GM12892 (cell line): ENCODE results near the gene SEMA6B.
"Not testable (repeated sequence)": the region's sequence is repeated elsewhere in the genome, so short reads cannot be mapped to it uniquely, and the experiment has no call there.

Source experiments
- DNase-seq: peaks from one replicate; pipeline ENCODE4 v3.0.0; 2011; ENCODE audit not compliant: insufficient read length
- FAIRE-seq: peaks from 2 replicates; lab custom pipeline; 2011; peaks lifted over from hg19 to GRCh38; lab: Jason Lieb, UNC
- POLR2A ChIP-seq: IDR thresholded peaks from 2 replicates; pipeline ENCODE4 v1.6.1; 2011; ENCODE audit warnings: low read depth, low read length, control low read depth
- POLR2AphosphoS5 ChIP-seq: IDR thresholded peaks from 2 replicates; pipeline ENCODE4 v1.6.1; 2011; ENCODE audit warnings: low read depth, low read length, control low read depth
- TAF1 ChIP-seq: IDR thresholded peaks from 2 replicates; pipeline ENCODE4 v1.6.1; 2011; ENCODE audit warnings: low read depth, mild to moderate bottlenecking, control low read depth, low read length, borderline replicate concordance

The SEMA6B gene

GRCh38 chr19:4577020-4577782 lies 17.7 kb upstream of the SEMA6B start:
- DNase-seq (no peak), FAIRE-seq (no peak)

GRCh38 chr19:4576016-4576933 lies 16.8 kb upstream of the SEMA6B start:
- FAIRE-seq, result peak; percentile 78
- TF ChIP-seq TAF1 (no peak), POLR2AphosphoS5 (no peak), POLR2A (no peak)
- peak; percentile 74 for DNase-seq

More at GRCh38 chr19:4577020-4577782, 17.7 kb upstream of the SEMA6B start:
- TF ChIP-seq POLR2AphosphoS5, result no peak
- TF ChIP-seq TAF1, result no peak
- TF ChIP-seq POLR2A, result no peak

GRCh38 chr19:4575267-4576015 lies 16.0 kb upstream of the SEMA6B start:
- TF ChIP-seq POLR2AphosphoS5 (no peak), POLR2A (no peak), TAF1 (no peak)
- DNase-seq (no peak), FAIRE-seq (no peak)

- FAIRE-seq (peak; percentile 44), DNase-seq (no peak)
- no peak for TF ChIP-seq TAF1
- no peak for TF ChIP-seq POLR2A
- no peak for TF ChIP-seq POLR2AphosphoS5
These were observed 14.2 kb upstream of the SEMA6B start for GRCh38 chr19:4573682-4574081.

- DNase-seq (no peak), FAIRE-seq (no peak)
These were observed 11.9 kb upstream of the SEMA6B start for GRCh38 chr19:4571305-4571917.

GRCh38 chr19:4570916-4571304 lies 11.4 kb upstream of the SEMA6B start:
- FAIRE-seq, result no peak
- no peak for TF ChIP-seq POLR2A
- no peak for TF ChIP-seq TAF1
- no peak for TF ChIP-seq POLR2AphosphoS5
- no peak for DNase-seq

More at GRCh38 chr19:4571305-4571917, 11.9 kb upstream of the SEMA6B start:
- TF ChIP-seq POLR2A, result no peak
- TF ChIP-seq POLR2AphosphoS5, result no peak
- TF ChIP-seq TAF1, result no peak

- FAIRE-seq, result no peak
- TF ChIP-seq TAF1, result no peak
- no peak for DNase-seq
These were observed 10.9 kb upstream of the SEMA6B start for GRCh38 chr19:4570402-4570801.

GRCh38 chr19:4568886-4569285 lies 9.4 kb upstream of the SEMA6B start:
- no peak for TF ChIP-seq POLR2AphosphoS5
- no peak for TF ChIP-seq TAF1
- no peak for TF ChIP-seq POLR2A
- DNase-seq, result no peak
- no peak for FAIRE-seq

- FAIRE-seq (peak; percentile 57), DNase-seq (no peak)
- TF ChIP-seq TAF1 (no peak), POLR2AphosphoS5 (no peak), POLR2A (no peak)
These were observed 8.1 kb upstream of the SEMA6B start for GRCh38 chr19:4567584-4568071.

- DNase-seq (no peak), FAIRE-seq (no peak)
- TF ChIP-seq POLR2AphosphoS5 (no peak), POLR2A (no peak), TAF1 (no peak)
These were observed 7.0 kb upstream of the SEMA6B start for GRCh38 chr19:4566402-4567051.

GRCh38 chr19:4563562-4563961 lies 4.1 kb upstream of the SEMA6B start:
- FAIRE-seq, DNase-seq: not testable (repeated sequence)

- not testable (repeated sequence) for DNase-seq, FAIRE-seq
These were observed 2.6 kb upstream of the SEMA6B start for GRCh38 chr19:4562085-4562484.
